Measurements from ENCODE around the gene VAV1. TPM values are rescaled to one million over a fixed set of nuclear protein-coding genes. Genes with fewer than 3 reads are reported as not detected.
"Not testable (repeated sequence)": the region's sequence is repeated elsewhere in the genome, so short reads cannot be mapped to it uniquely, and the experiment has no call there.

The VAV1 gene
- total and polyA plus RNA-seq, 2 experiments from 2014 or later = 0.82 to 1.8 TPM

DNA sequence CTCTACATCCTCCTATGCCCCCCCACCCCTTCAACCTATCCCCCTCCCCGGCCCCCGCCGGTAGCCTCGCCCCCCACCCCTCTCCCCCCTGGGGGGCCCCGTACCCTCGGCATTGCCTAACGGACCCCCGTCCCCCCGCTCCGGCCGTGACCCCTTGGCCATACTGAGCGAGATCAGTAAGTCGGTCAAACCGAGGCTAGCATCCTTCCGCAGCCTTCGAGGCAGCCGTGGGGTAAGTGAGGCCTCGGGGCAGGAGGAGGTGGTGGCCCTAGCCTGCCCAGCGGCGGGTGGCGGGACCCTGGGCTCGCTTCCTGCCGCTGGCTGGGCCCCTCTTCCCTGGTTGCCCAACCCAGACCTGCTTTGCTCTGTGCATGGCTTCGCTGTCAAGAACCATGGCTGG, 26.5 kb upstream of the VAV1 start:
- H3F3A ChIP-seq (replicated peaks; ENCODE audit: low read depth) = no peaks in the 10 kb centered on the region
- H3K27ac ChIP-seq (ENCODE audit: low read depth) = no peak overlapping the region
- no peak overlapping the region for H3K4me3 ChIP-seq
- DNase-seq (ENCODE audit: low spot score) (no peak), ATAC-seq (no peak)
- H4K20me1 ChIP-seq (replicated peaks; ENCODE audit: insufficient read depth) = peaks cover 24% of the 10 kb centered on the region
- no peaks in the 10 kb centered on the region for H3K9me3 Mint-ChIP-seq
- no peak overlapping the region for H3K4me2 ChIP-seq
- peaks cover 8% of the 10 kb centered on the region; the same call in 1 of the 2 replicates for H3K4me1 ChIP-seq (ENCODE audit: insufficient read depth)
- H3K9me2 ChIP-seq (ENCODE audit: insufficient read depth) = no peaks in the 10 kb centered on the region
- H3K36me3 ChIP-seq (ENCODE audit: insufficient read depth) = peaks cover 55% of the 10 kb centered on the region
- no peak overlapping the region for H3K27ac Mint-ChIP-seq
- TF ChIP-seq, protein P1, sequence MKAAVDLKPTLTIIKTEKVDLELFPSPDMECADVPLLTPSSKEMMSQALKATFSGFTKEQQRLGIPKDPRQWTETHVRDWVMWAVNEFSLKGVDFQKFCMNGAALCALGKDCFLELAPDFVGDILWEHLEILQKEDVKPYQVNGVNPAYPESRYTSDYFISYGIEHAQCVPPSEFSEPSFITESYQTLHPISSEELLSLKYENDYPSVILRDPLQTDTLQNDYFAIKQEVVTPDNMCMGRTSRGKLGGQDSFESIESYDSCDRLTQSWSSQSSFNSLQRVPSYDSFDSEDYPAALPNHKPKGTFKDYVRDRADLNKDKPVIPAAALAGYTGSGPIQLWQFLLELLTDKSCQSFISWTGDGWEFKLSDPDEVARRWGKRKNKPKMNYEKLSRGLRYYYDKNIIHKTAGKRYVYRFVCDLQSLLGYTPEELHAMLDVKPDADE (IDR thresholded peaks at IDR 0.05) = no peak
- TF ChIP-seq NANOG (IDR thresholded peaks at IDR 0.05; ENCODE audit: borderline replicate concordance) (no peak), EZH2phosphoT487 (IDR thresholded peaks at IDR 0.05; ENCODE audit: unreplicated experiment) (no peak), CREB1 (CRISPR knock-in tag; IDR thresholded peaks at IDR 0.05; ENCODE audit: low read depth) (no peak), REST (IDR thresholded peaks at IDR 0.05; ENCODE audit: unreplicated experiment) (no peak)
- no peaks in the 10 kb centered on the region for H3K27me3 ChIP-seq (ENCODE audit: insufficient read depth)
- peaks cover 78% of the 10 kb centered on the region for H3K36me3 Mint-ChIP-seq (ENCODE audit: low read depth)
- H3K4me1 Mint-ChIP-seq = peaks cover 21% of the 10 kb centered on the region
- no peak overlapping the region for H2AFZ ChIP-seq
- no peak overlapping the region; the same call in 2 of the 3 replicates for H3K4me3 Mint-ChIP-seq
- H3K79me2 ChIP-seq (replicated peaks; ENCODE audit: insufficient read depth) = peaks cover 19% of the 10 kb centered on the region
- peaks cover 15% of the 10 kb centered on the region for H3K27me3 Mint-ChIP-seq (ENCODE audit: insufficient read depth, low read depth, poor library complexity)

DNA sequence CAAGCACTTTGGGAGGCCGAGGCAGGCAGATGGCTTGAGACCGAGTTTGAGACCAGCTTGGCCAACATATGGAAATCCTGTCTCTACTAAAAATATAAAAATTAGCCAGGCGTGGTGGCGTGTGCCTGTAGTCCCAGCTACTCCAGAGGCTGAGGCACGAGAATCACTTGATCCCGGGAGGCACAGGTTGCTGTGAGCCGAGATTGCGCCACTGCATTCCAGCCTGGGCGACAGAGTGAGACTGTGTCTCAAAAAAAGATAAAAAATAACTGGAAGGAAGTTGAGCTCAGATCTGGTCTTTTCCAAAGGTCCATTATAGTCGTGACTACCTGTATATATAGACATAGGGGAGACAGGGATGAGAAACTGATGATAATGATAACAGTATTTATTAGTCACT, 24.0 kb upstream of the VAV1 start:
- not testable (repeated sequence) for H3K4me3 ChIP-seq; DNase-seq (ENCODE audit: low spot score); H3K4me2 ChIP-seq; H3K9me3 Mint-ChIP-seq; H2AFZ ChIP-seq; H3K27me3 ChIP-seq (ENCODE audit: insufficient read depth); H3K9me2 ChIP-seq (ENCODE audit: insufficient read depth); ATAC-seq; H3K4me3 Mint-ChIP-seq; H3K79me2 ChIP-seq (replicated peaks; ENCODE audit: insufficient read depth); H3K27ac Mint-ChIP-seq; H3K27ac ChIP-seq (ENCODE audit: low read depth)
- peaks cover 57% of the 10 kb centered on the region for H3K36me3 ChIP-seq (ENCODE audit: insufficient read depth)
- H3K4me1 ChIP-seq (ENCODE audit: insufficient read depth) = peaks cover 13% of the 10 kb centered on the region; the same call in 1 of the 2 replicates
- H4K20me1 ChIP-seq (replicated peaks; ENCODE audit: insufficient read depth) = peaks cover 13% of the 10 kb centered on the region
- Mint-ChIP-seq H3K4me1 (peaks cover 12% of the 10 kb centered on the region), H3K27me3 (ENCODE audit: insufficient read depth, low read depth, poor library complexity) (peaks cover 24% of the 10 kb centered on the region), H3K36me3 (ENCODE audit: low read depth) (peaks cover 79% of the 10 kb centered on the region)
- peaks cover 15% of the 10 kb centered on the region for H3F3A ChIP-seq (replicated peaks; ENCODE audit: low read depth)

DNA sequence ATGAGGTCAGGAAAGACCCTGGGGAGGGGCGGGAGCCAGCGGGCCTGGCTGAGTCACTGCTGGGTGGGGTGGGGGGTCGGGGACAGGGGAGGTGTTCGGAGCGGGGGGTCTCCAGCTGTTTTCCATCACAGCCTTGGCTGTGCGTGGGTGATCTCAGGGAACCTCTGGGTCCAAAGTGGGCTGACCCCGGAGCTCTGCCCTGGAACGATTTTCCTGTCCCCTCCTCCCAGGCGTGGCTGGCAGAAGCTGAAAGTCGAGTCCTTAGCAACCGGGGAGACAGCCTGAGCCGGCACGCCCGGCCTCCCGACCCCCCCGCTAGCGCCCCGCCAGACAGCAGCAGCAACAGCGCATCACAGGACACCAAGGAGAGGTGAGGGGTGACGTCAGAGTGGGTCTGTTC, 22.4 kb upstream of the VAV1 start:
- Histone ChIP-seq H4K20me1 (replicated peaks; ENCODE audit: insufficient read depth) (peaks cover 13% of the 10 kb centered on the region), H3K27me3 (ENCODE audit: insufficient read depth) (no peaks in the 10 kb centered on the region), H3K4me3 (no peak overlapping the region), H3K79me2 (replicated peaks; ENCODE audit: insufficient read depth) (no peaks in the 10 kb centered on the region), H3K4me1 (ENCODE audit: insufficient read depth) (peaks cover 13% of the 10 kb centered on the region; the same call in 1 of the 2 replicates), H3K27ac (ENCODE audit: low read depth) (no peak overlapping the region), H3F3A (replicated peaks; ENCODE audit: low read depth) (peaks cover 15% of the 10 kb centered on the region), H3K9me2 (ENCODE audit: insufficient read depth) (no peaks in the 10 kb centered on the region), H2AFZ (no peak overlapping the region), H3K36me3 (ENCODE audit: insufficient read depth) (peaks cover 43% of the 10 kb centered on the region), H3K4me2 (no peak overlapping the region)
- Mint-ChIP-seq H3K27me3 (ENCODE audit: insufficient read depth, low read depth, poor library complexity) (peaks cover 27% of the 10 kb centered on the region), H3K4me1 (peaks cover 3% of the 10 kb centered on the region; the same call in 1 of the 3 replicates), H3K27ac (no peak overlapping the region), H3K4me3 (no peak overlapping the region), H3K9me3 (no peaks in the 10 kb centered on the region), H3K36me3 (ENCODE audit: low read depth) (peaks cover 73% of the 10 kb centered on the region)
- ATAC-seq (no peak), DNase-seq (ENCODE audit: low spot score) (no peak)
- TF ChIP-seq ZNF114 (CRISPR knock-in tag; IDR thresholded peaks at IDR 0.05) (no peak), REST (IDR thresholded peaks at IDR 0.05; ENCODE audit: unreplicated experiment) (no peak), STAT1 (IDR thresholded peaks at IDR 0.05; ENCODE audit: unreplicated experiment) (no peak), EZH2phosphoT487 (IDR thresholded peaks at IDR 0.05; ENCODE audit: unreplicated experiment) (no peak)
- TF ChIP-seq, protein P2, sequence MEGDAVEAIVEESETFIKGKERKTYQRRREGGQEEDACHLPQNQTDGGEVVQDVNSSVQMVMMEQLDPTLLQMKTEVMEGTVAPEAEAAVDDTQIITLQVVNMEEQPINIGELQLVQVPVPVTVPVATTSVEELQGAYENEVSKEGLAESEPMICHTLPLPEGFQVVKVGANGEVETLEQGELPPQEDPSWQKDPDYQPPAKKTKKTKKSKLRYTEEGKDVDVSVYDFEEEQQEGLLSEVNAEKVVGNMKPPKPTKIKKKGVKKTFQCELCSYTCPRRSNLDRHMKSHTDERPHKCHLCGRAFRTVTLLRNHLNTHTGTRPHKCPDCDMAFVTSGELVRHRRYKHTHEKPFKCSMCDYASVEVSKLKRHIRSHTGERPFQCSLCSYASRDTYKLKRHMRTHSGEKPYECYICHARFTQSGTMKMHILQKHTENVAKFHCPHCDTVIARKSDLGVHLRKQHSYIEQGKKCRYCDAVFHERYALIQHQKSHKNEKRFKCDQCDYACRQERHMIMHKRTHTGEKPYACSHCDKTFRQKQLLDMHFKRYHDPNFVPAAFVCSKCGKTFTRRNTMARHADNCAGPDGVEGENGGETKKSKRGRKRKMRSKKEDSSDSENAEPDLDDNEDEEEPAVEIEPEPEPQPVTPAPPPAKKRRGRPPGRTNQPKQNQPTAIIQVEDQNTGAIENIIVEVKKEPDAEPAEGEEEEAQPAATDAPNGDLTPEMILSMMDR (conservative IDR thresholded peaks at IDR 0.05; ENCODE audit: low read depth in 2 of 2) = no peak

All from GM23338 (cell line).